Peyer's patch (tissue), 4 donors: ENCODE data around the gene PTGES. TPM values are rescaled to one million over a fixed set of nuclear protein-coding genes. Genes with fewer than 3 reads are reported as not detected.
A peak's percentile ranks its signal among the peaks of the same experiment; 100 is the strongest.

Experiments
- DNase-seq, 3 donors: peaks; one replicate each; pipeline ENCODE4 v3.0.0-alpha.2; 2017 to 2019
- H3K27ac ChIP-seq, 4 donors: fragments of 200-600 bp; sonication (generic); one replicate each; pipeline ENCODE4 v1.5.1; 2016 to 2019
- H3K27me3 ChIP-seq, 2 donors: fragments of 200-600 bp; sonication (generic); one replicate each; pipeline ENCODE4 v1.5.1; 2019
- H3K36me3 ChIP-seq, 3 donors: fragments of 200-600 bp; sonication (generic); one replicate each; pipeline ENCODE4 v1.5.1; 2016 to 2019
- H3K4me1 ChIP-seq, 4 donors: fragments of 200-600 bp; sonication (generic); one replicate each; pipeline ENCODE4 v1.5.1; 2016 to 2019
- H3K4me3 ChIP-seq, 4 donors: fragments of 200-600 bp; sonication (generic); 1 replicate in 3 of 4; 2 replicates in 1 of 4; pipeline ENCODE4 v1.5.1; 2016 to 2019; ENCODE audit warnings: mild to moderate bottlenecking in 1 of 4
- H3K9me3 ChIP-seq, 4 donors: fragments of 200-600 bp; sonication (generic); one replicate each; pipeline ENCODE4 v1.5.1; 2016 to 2019; ENCODE audit warnings: mild to moderate bottlenecking in 1 of 4
- CTCF ChIP-seq, 6 experiments: fragments of 450-650 bp in 4 of 6; fragments of 200-600 bp in 2 of 6; sonication (generic) in 1 of 6; IDR thresholded peaks; one replicate each; pipeline ENCODE4 v1.5.1; 2017 to 2019; ENCODE audit warnings: antibody characterized with exemption in 6 of 6, mild to moderate bottlenecking in 3 of 6, moderate library complexity in 1 of 6
- POLR2A ChIP-seq, 2 donors: fragments of 450-650 bp; IDR thresholded peaks; one replicate each; pipeline ENCODE4 v1.5.1; 2017; ENCODE audit warnings: antibody characterized with exemption in 2 of 2, mild to moderate bottlenecking in 2 of 2, moderate library complexity in 2 of 2
- total RNA-seq, 4 donors: library from RNA; depleted of rRNA; stranded (reverse); fragments of >200 nt; gene quantifications; one replicate each; pipeline ENCODE4 v1.1.0, GENCODE V29; 2016

PTGES gene
- total RNA-seq, 4 donors from 2014 or later = 1.8 to 8.7 (median 6.8) TPM

GRCh38 chr9:129724456-129725190 is 28.2 kb downstream of the PTGES start:
- Histone ChIP-seq H3K4me1 (peaks cover 0 to 4% (median 1%) of the 10 kb centered on the region in 4 donors), H3K27me3 (no peaks in the 10 kb centered on the region), H3K36me3 (no peaks in the 10 kb centered on the region), H3K4me3 (no peak overlapping the region), H3K27ac (no peak overlapping the region), H3K9me3 (no peaks in the 10 kb centered on the region)
- no peak for DNase-seq
- TF ChIP-seq POLR2A (IDR thresholded peaks at IDR 0.05) (no peak), CTCF (IDR thresholded peaks at IDR 0.05) (no peak)

GRCh38 chr9:129722913-129723312 is 29.9 kb downstream of the PTGES start:
- H3K4me3 ChIP-seq = no peak overlapping the region
- no peaks in the 10 kb centered on the region for H3K27me3 ChIP-seq
- H3K27ac ChIP-seq = no peak overlapping the region
- no peaks in the 10 kb centered on the region for H3K36me3 ChIP-seq
- H3K9me3 ChIP-seq = no peaks in the 10 kb centered on the region
- no peak for DNase-seq
- H3K4me1 ChIP-seq = peaks cover 0 to 4% (median 1%) of the 10 kb centered on the region in 4 donors
- no peak for TF ChIP-seq POLR2A (IDR thresholded peaks at IDR 0.05)
- no peak for TF ChIP-seq CTCF (IDR thresholded peaks at IDR 0.05)

GRCh38 chr9:129720865-129721545 is 31.8 kb downstream of the PTGES start:
- DNase-seq = no peak
- no peaks in the 10 kb centered on the region for H3K36me3 ChIP-seq
- H3K9me3 ChIP-seq = no peaks in the 10 kb centered on the region
- no peak overlapping the region for H3K27ac ChIP-seq
- TF ChIP-seq POLR2A (IDR thresholded peaks at IDR 0.05) = no peak
- no peak for TF ChIP-seq CTCF (IDR thresholded peaks at IDR 0.05)
- H3K4me1 ChIP-seq = no peaks in the 10 kb centered on the region
- H3K27me3 ChIP-seq = no peaks in the 10 kb centered on the region
- H3K4me3 ChIP-seq = no peak overlapping the region

- no peak overlapping the region for H3K4me3 ChIP-seq
- no peaks in the 10 kb centered on the region for H3K9me3 ChIP-seq
- H3K27me3 ChIP-seq = no peaks in the 10 kb centered on the region
- H3K27ac ChIP-seq = no peak overlapping the region
- DNase-seq = no peak
- TF ChIP-seq POLR2A (IDR thresholded peaks at IDR 0.05) (no peak), CTCF (IDR thresholded peaks at IDR 0.05) (peak in 1 of 6 experiments; percentile 8)
- H3K36me3 ChIP-seq = no peaks in the 10 kb centered on the region
- H3K4me1 ChIP-seq = no peaks in the 10 kb centered on the region
Observed at GRCh38 chr9:129720181-129720864, 32.5 kb downstream of the PTGES start.

GRCh38 chr9:129719135-129719534 is 33.7 kb downstream of the PTGES start:
- H3K4me3 ChIP-seq = no peak overlapping the region
- H3K9me3 ChIP-seq = no peaks in the 10 kb centered on the region
- no peaks in the 10 kb centered on the region for H3K36me3 ChIP-seq
- H3K4me1 ChIP-seq = no peaks in the 10 kb centered on the region
- no peak overlapping the region for H3K27ac ChIP-seq
- no peak for TF ChIP-seq CTCF (IDR thresholded peaks at IDR 0.05)
- no peak for TF ChIP-seq POLR2A (IDR thresholded peaks at IDR 0.05)
- no peaks in the 10 kb centered on the region for H3K27me3 ChIP-seq
- DNase-seq = no peak
